Spleen (tissue), 7 donors: ENCODE measurements around the gene CYP2J2.

Experiments
- CTCF ChIP-seq, 11 experiments: fragments of 200-600 bp in 7 of 11; fragments of 450-650 bp in 4 of 11; sonication (generic) in 4 of 11; IDR thresholded peaks in 8 of 11; conservative IDR thresholded peaks in 3 of 11; 1 replicate in 7 of 11; 2 replicates in 4 of 11; pipeline versions ENCODE4 v1.4.0 to v1.8.0; 2016 to 2021; ENCODE audit warnings: antibody characterized with exemption in 11 of 11, inconsistent platforms in 4 of 11, mild to moderate bottlenecking in 1 of 11
- POLR2A ChIP-seq, 3 donors: fragments of 450-650 bp; IDR thresholded peaks; one replicate each; pipeline ENCODE4 v1.5.1; 2017; ENCODE audit warnings: antibody characterized with exemption in 3 of 3, mild to moderate bottlenecking in 1 of 3
- donor health status: DM: no; HTN: no; CAD: no; lungs with moderate emphysema.
- donor health status: DM: no; HTN: no; CAD: no.
- donor health status: DM: no; HTN: no; CAD: no.

- TF ChIP-seq CTCF (IDR thresholded peaks at IDR 0.05 in 8 of 11, conservative IDR thresholded peaks at IDR 0.05 in 3 of 11) (no peak), POLR2A (IDR thresholded peaks at IDR 0.05) (no peak)
Measured at GRCh38 chr1:59901770-59902388, 24.7 kb downstream of the CYP2J2 start.
